ENCODE measurements around the gene UBL3. TPM values are rescaled to one million over a fixed set of nuclear protein-coding genes. Genes with fewer than 3 reads are reported as not detected.

Gene UBL3
- total RNA-seq, 2 donors from 2014 or later, result 21.9 to 22.3 TPM

DNA sequence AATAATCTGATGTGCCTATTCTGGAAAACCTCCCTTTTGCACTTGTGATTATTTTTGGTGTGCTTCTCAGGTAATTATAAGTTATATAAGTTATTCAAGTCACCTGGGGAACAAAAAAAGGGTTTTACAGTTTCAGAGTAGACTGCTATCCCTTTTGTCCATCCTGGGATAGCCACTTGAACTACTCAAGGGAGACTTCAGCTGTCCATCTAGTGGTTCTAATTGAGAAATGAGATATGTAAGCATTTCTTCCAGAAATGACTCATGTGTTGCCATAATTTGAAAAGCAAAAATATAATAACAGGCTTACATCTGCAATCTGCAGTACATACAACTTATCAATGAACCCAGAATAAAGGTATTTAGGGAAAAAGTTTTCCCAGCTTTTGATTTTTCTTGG is 20.4 kb downstream of the UBL3 start:
- ATAC-seq (no peak), DNase-seq (no peak)
- intact Hi-C loops (cut with DNase I), result no loop called here

DNA sequence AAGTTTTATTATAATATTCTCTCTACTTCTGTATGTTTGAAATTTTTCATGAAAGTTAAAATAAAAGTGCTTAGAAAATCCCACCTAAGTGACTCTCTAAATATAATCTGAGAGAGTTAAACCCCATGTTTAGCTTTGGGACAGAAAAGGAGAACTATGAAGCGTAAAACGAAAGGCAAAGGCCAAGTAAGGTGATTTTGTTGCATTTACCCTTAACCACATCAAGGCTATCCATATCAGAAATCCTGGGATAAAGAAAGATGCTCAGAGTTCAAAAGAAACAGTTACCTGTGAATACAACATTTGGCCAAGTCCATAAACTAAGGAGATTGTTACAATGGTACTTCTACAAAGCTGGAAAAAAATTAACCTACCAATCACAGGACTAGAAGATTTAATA is 31.3 kb downstream of the UBL3 start:
- ATAC-seq, result no peak
- intact Hi-C loops (cut with DNase I), result no loop called here
- no peak for DNase-seq

DNA sequence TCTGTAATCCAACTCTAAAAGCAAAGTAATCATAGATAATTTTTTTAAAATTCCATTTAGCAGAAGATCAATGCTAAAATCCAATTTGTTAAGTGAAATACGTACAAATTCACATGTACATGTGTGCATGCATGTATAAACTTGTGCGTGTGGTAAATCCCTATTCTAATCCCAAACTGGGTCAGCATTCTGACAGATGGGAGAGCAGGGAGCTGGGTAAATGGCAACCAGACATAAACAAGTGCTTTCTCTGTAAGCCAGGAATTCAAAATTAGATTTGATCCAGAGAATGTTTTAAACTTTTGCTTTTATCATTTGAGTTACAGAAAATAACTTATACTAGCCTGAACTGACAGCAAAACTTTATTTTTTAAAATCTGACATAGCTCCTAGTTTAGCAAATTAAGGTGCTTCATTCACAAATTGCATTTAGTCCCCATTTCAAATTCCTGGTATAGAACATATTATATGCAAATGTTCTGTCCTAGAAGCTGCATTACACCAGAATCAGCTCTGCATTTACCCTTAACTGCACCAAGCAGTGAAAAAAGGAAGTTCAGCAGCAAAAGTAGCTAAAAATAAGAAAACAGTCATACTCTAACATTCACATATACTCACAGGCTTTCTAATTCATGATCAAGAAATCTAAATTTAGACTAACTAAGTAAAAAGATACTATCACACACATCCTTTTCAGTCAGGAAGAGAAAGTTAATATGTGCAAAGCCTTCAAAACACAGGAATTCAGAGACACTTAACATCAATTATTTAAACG is 32.6 kb downstream of the UBL3 start:
- DNase-seq (no peak), ATAC-seq (no peak)
- intact Hi-C loops (cut with DNase I), result no loop called here

DNA sequence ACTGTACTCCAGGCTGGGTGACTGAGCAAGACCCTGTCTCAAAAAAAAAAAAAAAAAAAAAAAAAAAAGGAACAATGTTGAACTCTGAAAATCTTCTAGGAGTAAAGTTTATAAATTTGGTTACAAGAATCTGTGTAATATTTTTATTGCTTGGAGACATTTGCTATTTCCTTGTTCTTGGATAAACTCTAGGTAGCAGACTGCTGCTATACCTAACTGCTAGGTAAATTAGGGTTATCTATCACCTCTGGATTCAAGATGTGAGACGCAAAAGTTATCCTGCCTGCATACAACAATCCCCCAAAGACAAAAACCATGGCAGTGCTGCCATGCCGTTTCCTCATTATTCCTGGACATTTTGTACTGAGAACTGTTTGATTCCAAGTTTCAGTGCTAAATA is 33.7 kb downstream of the UBL3 start:
- ATAC-seq (no peak), DNase-seq (no peak)
- intact Hi-C loops (cut with DNase I), result no loop called here

DNA sequence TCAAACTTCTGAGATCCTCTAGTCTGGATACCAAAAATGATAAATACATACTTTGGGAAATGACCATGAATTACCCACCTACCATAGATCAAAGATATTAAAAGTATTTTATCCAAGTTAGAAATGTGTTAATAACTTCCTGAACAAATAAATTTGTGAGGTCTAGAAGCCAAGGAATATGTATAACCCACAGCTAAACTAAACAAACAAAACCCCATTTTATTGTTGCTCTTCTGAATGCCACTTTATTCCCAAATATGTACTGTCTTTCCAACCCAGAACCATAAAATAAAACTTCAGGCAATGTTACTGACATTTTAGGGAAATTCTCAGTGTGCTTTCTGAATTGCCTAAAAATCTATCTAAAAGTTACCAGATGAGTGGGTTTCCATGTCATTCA is 35.1 kb downstream of the UBL3 start:
- no peak for ATAC-seq
- no peak for DNase-seq
- intact Hi-C loops (cut with DNase I), result no loop called here

DNA sequence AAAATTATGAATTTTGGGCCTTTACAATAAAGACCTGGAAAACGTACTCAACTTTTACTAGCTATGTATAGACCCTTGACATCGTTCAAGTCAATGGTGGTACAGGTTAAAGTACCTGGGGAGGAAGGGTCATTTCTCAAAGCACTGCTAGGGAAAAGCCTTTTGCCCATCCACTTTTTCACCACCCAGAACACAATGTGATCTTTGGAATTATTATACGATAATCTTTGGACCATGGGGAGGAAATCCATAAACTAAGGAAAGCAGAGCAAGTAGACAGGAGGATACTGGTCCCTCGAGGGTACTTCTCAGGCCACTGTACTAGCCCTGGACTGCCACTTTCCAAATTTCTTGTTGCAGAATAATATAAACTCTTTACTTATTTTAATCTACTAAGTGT is 39.5 kb downstream of the UBL3 start:
- ATAC-seq (no peak), DNase-seq (no peak)
- intact Hi-C loops (cut with DNase I), result no loop called here

DNA sequence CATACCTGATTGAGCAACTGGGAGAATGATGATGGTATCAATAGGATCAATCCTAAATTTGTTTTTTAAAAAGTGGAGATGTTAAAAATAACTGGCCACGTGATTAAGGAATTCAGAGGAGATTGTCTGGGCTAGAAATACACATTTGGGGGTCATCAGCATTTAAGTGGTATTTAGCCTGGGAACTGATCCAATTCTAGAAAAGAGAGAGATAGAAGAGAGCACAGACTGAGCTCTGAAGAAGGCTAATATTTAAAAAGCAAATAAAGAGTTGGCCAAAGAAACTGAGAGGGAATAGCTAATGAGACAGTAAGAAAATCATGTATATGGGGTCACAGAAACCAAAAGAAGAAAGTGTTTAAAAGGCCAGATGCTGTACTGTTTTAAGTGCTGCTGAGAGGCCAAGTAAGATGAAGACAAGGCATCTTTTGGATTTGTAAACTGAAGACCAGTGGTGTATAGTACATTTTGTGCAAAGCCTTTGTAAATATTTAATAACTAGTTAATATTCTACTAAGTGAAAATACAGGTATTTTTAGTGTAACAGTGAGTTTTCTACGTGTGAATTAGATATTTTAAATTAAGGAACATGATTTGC is 40.2 kb downstream of the UBL3 start:
- intact Hi-C loops (cut with DNase I), result no loop called here
- DNase-seq (no peak), ATAC-seq (peak in 1 of 2 donors; percentile 63)

DNA sequence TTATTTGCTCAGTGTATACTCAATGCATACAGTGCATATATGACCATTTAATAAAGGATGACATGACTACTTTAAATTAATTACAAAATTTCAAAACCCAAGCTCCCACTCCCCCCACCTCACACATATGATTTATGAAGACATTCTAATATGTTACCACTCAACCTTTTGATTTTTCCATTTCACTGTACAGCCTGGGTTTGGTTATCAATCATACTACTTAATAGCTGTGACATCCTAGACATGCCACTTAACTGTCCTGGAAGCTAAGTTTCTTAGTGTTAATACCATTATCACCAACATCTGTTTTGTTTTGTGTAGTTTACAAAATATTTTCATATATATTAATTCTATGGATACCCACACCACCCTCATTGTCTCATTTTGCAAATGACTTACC is 42.2 kb downstream of the UBL3 start:
- no peak for DNase-seq
- no peak for ATAC-seq
- intact Hi-C loops (cut with DNase I), result no loop called here

DNA sequence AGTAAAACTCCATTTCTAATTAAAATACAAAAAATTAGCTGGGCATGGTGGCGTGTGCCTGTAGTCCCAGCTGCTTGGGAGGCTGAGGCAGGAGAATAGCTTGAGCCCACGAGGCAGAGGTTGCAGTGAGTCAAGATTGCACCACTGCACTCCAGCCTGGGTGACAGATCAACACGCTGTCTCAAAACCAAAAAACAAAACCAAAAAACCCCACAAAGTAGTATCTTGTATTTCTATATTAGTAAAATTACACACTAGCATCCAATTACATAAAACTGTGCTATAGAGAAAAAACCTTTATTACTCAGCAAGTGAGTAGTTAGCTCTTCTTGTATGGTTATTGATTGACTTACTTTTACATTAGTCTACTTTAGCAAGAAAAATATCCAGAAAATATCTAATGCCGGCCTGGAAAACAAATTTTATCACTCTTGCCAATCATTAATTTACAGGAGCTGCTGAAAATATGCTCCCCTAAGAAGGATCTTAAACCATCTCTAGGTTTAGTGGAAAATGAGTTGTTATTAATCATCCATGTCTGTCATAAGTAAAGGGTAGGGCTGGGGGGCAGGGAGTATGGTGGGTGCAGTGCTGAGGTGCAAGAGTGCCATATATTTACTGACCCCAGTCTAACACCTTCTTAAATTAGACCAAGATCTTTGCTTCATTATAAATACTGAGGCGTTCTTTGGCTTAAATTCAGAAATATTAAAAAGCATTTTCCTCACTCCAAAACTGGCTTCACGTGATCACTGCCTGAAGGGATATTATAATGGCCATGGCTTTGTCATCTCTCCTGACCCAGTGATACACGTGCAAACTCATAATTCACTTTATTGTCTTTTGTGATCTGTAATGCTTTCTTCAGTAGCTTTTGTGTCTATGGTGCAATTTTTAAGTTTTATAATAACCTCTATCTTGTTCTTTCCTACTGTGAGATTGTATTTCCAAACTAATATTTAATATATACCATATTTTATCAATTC is 44.1 kb downstream of the UBL3 start:
- intact Hi-C loops (cut with DNase I), result no loop called here
- DNase-seq (no peak), ATAC-seq (no peak)

DNA sequence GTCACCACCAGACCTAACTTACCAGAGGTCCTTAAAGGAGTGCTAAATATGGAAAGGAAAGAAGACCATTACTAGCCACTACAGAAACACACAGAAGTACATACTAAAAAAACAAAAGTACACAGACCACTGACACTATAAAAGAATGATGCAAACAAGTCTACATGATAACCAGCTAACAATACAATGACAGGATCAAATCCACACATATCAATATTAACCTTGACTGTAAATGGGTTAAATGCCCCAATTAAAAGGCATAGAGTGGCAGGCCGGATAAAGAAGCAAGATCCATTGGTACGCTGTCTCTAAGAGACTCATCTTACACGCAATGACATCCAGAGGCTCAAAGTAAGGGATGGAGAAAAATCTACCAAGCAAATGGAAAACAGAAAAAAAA is 47.2 kb downstream of the UBL3 start:
- ATAC-seq (no peak), DNase-seq (no peak)
- intact Hi-C loops (cut with DNase I), result no loop called here

DNA sequence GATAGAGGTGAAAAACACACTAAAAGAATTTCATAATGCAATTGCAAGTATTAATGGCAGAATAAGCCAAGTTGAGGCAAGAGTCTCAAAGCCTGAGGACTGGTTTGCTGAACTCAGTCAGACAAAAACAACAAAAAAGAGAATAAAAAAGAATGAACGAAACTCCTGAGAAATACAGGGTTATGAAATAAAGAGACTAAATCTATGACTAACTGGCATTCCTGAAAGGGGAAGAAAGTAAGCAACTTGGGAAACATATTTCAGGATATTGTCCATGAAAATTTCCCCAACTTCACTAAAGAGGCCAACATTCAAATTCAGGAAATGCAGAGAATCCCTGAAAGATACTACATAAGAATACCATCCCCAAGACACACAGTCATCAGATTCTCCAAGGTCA is 47.8 kb downstream of the UBL3 start:
- intact Hi-C loops (cut with DNase I), result no loop called here
- no peak for DNase-seq
- ATAC-seq, result no peak

DNA sequence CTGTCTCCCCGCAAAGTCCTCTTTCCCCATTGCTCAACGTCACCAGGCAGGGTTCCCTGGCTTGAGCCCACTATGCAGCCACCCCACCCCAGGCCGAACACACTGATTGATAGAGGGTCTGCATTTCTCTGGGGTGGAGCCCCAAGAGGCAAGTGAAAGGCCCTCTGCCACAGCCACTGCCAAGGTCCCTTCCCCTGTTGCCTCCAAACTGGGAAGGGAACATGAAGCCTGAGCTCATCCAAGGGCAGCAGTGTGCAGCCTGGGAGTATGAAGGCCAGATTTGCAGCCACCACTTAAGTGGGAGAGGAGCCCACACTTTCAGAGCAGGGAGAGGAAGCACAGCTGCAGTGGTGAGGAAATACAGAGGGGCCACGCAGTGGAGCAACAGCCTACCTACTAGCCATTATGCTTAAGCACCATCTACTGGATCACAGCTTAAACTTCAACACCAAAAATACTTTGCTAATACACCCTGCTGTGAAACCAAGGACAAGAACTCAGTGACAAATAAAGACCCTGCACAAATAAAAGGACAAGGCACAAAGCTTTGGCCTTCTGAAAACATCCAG is 48.6 kb downstream of the UBL3 start:
- ATAC-seq (peak in 1 of 2 donors; percentile 34), DNase-seq (peak; percentile 7)
- intact Hi-C loops (cut with DNase I), result no loop called here

DNA sequence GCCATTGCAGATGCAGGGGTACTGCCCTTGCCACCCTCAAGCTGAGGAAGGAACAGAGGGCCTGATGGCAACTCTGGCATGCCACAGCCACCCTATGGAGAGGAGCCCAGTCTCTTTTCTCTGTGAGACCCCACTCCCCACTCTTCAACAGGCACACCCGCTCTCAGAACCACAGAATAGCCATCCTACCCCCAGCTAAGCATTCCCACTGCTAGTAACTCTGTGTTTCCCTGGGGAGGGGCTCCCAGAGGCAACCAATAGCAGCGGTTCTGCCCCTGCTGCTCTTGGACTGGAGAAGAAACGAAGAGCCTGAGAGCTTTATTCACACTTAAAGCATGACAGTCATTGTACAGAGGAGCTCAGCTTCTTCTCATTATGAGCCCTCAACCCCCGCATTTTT is 49.3 kb downstream of the UBL3 start:
- intact Hi-C loops (cut with DNase I), result no loop called here
- ATAC-seq (peak in 1 of 2 donors; percentile 8), DNase-seq (no peak)

DNA sequence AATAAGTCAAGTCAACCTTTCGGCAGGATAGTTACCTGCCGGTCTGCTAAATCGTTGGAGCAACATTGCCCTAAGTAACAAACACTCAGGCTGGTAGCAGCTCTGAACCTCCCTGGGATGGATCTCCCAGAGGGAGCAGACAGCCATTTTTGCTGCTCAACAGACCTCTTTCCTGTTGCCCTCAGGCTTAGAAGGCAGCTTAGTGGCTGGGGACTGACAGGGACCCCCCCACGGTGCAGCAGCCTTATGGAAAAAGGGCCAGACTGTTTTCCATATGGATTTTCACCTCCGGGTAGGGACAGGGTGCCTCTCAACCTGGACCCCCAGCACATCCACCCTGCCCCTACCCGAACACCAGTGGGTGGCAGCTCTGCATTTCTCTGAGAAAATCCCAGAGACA is 49.7 kb downstream of the UBL3 start:
- intact Hi-C loops (cut with DNase I), result no loop called here
- DNase-seq, result peak; percentile 10

DNA sequence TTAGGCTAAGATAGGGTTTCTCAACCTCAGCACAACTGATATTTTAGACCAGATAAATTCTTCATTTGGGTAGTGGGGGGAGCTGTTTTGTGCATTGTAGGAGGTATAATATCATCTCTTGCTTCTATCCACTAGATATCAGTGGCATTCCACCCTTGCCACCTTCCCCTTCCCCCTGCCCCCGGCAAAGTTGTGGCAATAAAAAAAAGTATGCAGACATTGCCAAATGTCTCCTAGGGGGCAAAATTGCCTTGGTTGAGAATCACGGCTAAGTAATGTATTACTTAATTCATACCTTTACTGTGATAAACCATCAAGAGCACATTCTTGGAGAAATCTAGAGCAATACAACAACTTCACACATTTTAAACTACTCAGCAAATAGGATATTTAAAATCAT is 51.4 kb downstream of the UBL3 start:
- no peak for ATAC-seq
- intact Hi-C loops (cut with DNase I), result no loop called here
- DNase-seq, result no peak

More for the DNA sequence above, 49.7 kb downstream of the UBL3 start:
- ATAC-seq, result peak in 1 of 2 donors; percentile 8

DNA sequence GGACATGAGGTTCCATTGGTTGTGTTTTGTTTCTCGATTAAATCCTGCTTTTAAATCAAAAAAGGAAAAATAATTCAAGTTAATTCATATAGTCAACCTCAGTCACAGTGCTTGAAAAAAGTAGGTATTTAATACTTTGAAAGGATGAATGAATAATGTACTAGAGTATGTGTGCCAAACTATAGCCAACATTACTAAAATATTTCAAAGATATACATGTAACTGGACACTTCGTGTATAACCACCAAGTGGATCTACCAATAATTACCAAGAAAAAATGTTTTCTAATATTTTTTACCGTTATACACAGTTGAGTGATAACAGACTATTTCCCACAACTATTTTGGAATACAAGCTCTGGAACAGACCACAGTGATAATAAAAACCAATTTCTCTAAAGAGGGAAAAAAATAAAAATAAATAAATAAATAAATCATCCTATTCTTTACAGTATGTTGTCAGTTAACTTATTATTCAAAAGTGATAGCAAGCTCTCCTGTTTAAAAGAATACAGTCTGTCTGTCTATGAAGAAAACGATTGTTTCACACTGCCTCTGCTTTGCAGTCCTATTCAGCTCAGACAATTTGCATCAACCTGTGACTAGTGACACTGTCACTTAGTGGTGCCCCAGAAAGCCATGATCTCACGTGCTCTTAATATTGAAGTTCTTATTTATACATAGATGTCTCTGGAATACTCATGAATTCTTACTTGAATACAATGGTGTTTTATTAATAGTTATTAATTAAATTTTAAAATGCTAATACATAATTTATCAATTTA is 58.2 kb downstream of the UBL3 start:
- intact Hi-C loops (cut with DNase I), result no loop called here

DNA sequence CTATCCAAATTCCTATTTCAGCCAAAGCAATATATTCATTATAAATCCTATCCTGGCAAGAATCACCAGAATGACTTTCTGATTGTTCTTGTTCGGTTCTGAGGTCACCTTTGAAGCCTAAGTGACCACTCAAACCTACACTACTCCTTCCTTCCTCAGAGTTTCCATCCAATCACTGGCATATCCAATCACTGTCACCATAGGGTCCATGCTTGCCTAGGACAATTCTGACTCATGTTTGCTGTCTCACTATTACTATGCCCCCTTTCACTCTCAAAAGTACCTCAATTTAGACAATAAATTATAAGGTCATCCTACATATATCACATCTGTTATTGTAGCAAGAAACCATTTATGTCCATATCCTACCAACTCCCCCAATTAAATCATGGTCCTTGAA is 58.9 kb downstream of the UBL3 start:
- DNase-seq (no peak), ATAC-seq (no peak)
- intact Hi-C loops (cut with DNase I), result no loop called here

More for the DNA sequence above, 58.2 kb downstream of the UBL3 start:
- no peak for ATAC-seq
- no peak for DNase-seq

DNA sequence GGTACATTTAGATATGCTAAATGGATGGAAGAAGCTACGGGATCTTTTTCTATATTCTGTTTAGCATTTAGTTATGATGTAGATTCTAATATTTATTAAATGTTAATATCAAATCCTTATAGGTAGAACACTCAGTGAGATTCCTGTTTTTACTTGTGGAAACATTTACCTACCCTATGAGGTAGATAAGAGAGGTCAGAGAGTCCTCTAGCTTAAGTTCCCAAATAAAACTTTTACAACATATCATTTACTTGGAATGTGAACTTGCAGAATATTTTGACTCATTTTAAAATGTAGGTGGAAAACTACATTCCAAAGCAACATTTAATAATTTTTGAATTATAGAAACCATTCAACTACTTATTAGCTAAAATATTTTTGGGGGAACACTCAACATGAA is 63.7 kb downstream of the UBL3 start:
- intact Hi-C loops (cut with DNase I), result no loop called here
- ATAC-seq, result no peak
- DNase-seq, result no peak

DNA sequence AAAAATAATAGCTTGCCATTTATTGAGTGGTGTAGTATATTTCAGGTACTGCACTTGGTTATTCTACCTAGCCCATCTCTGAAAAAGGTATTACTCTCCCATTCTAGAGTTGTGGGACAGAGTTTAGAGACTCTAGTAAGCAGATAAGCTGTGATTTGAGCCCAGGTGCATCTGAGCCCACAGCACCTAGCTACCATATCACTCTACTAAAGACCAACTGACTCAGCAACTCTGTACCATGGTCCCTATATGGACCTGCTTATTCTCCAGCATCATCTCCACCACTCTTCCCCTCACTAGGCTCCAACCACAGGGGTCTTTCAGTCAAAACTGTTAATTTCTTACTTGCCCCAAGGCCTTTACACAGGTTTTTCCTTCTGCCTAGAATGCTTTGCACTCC is 64.4 kb downstream of the UBL3 start:
- ATAC-seq (no peak), DNase-seq (no peak)
- intact Hi-C loops (cut with DNase I), result no loop called here
